GM12878 (cell line): ENCODE data around the gene RGS5. TPM values are rescaled to one million over a fixed set of nuclear protein-coding genes. Genes with fewer than 3 reads are reported as not detected.

Experiments
- ATAC-seq: fragments of 200-7000 bp; cut with Tn5 transposase; 3 replicates; pipeline ENCODE4 v1.9.1; 2020; ENCODE audit warnings: mild to moderate bottlenecking, moderate library complexity
- BruUV-seq: library from RNA; stranded (reverse); fragments of 400-500 nt; replicated peaks from 2 replicates; lab custom pipeline; 2021; lab: Mats Ljungman, UMichigan
- CTCF ChIA-PET: fragments of 300-600 bp; sonication (Branson Sonifier 250); formaldehyde crosslinking; extraction: SDS; loops from one replicate; lab custom pipeline; 2021; ENCODE audit warnings: inconsistent platforms; lab: Yijun Ruan, JAX
- POLR2A ChIA-PET: fragments of 350-600 bp; formaldehyde crosslinking; extraction: SDS; loops from one replicate; lab custom pipeline; 2021; ENCODE audit warnings: inconsistent platforms; lab: Charles Lee
- RAD21 ChIA-PET: fragments of 300-600 bp; sonication (Branson Sonifier 250); formaldehyde crosslinking; loops from one replicate; lab custom pipeline; 2023; ENCODE audit warnings: antibody characterized with exemption; ENCODE audit not compliant: unreplicated experiment; lab: Charles Lee
- SMC1A ChIA-PET: fragments of 300-600 bp; sonication (Branson Sonifier 250); formaldehyde crosslinking; loops from one replicate; lab custom pipeline; 2023; ENCODE audit not compliant: unreplicated experiment, uncharacterized antibody; lab: Charles Lee
- DNase-seq: peaks from one replicate; pipeline ENCODE4 v3.0.0-alpha.2; 2011; ENCODE audit warnings: low read depth, low spot score
- FAIRE-seq: peaks from 3 replicates; lab custom pipeline; 2011; peaks lifted over from hg19 to GRCh38; lab: Jason Lieb, UNC
- H2AFZ ChIP-seq: 2 replicates; pipeline ENCODE4 v1.6.0; 2011; ENCODE audit warnings: low read depth, low read length, control low read depth; ENCODE audit not compliant: control insufficient read depth
- H3K27ac ChIP-seq: 2 replicates; pipeline ENCODE4 v1.5.1; 2011; ENCODE audit warnings: control low read depth; ENCODE audit not compliant: control insufficient read depth, insufficient read depth
- H3K27me3 ChIP-seq, 2 experiments: replicated peaks in 1 of 2; 2 replicates each; pipeline versions ENCODE4 v1.6.0 to v1.6.1; 2011; ENCODE audit warnings: low read length in 1 of 2; ENCODE audit not compliant: control insufficient read depth in 2 of 2, insufficient read depth in 2 of 2
- H3K36me3 ChIP-seq, 2 experiments: 2 replicates each; pipeline ENCODE4 v1.5.1; 2011; ENCODE audit warnings: low read length in 1 of 2; ENCODE audit not compliant: control insufficient read depth in 2 of 2, insufficient read depth in 2 of 2
- H3K4me1 ChIP-seq: 2 replicates; pipeline ENCODE4 v1.6.1; 2011; ENCODE audit warnings: mild to moderate bottlenecking, low read length, moderate library complexity, mixed read lengths; ENCODE audit not compliant: control insufficient read depth, insufficient read depth
- H3K4me2 ChIP-seq: 2 replicates; pipeline ENCODE4 v1.6.0; 2011; ENCODE audit warnings: control low read depth; ENCODE audit not compliant: control insufficient read depth, insufficient read depth
- H3K4me3 ChIP-seq: fragments of 200-600 bp; sonication (generic); 2 replicates; pipeline ENCODE4 v1.5.1; 2016
- H3K79me2 ChIP-seq: 2 replicates; pipeline ENCODE4 v1.6.0; 2011; ENCODE audit warnings: low read length; ENCODE audit not compliant: control insufficient read depth, insufficient read depth
- H3K9ac ChIP-seq: 2 replicates; pipeline ENCODE4 v1.8.0; 2011; ENCODE audit warnings: low read length, control low read depth, mixed read lengths; ENCODE audit not compliant: control insufficient read depth, insufficient read depth
- H3K9me3 ChIP-seq: replicated peaks from 3 replicates; pipeline ENCODE4 v1.5.1; 2011; ENCODE audit warnings: mild to moderate bottlenecking, low read length; ENCODE audit not compliant: control insufficient read depth, insufficient read depth
- H4K20me1 ChIP-seq: 2 replicates; pipeline ENCODE4 v1.6.0; 2011; ENCODE audit not compliant: control insufficient read depth, insufficient read depth
- BCL11A ChIP-seq: IDR thresholded peaks from 2 replicates; pipeline ENCODE4 v1.6.1; 2011; ENCODE audit warnings: low read depth, low read length
- CBFB ChIP-seq: IDR thresholded peaks from 2 replicates; pipeline ENCODE4 v1.6.1; 2016; ENCODE audit warnings: antibody characterized with exemption, low read depth
- IKZF1 ChIP-seq: fragments of 450-650 bp; conservative IDR thresholded peaks from 2 replicates; pipeline ENCODE4 v1.6.1; 2017; ENCODE audit warnings: antibody characterized with exemption, mild to moderate bottlenecking
- IRF4 ChIP-seq: IDR thresholded peaks from 2 replicates; pipeline ENCODE4 v1.6.1; 2011; ENCODE audit warnings: low read depth, low read length
- MEF2B ChIP-seq: fragments of 450-650 bp; IDR thresholded peaks from 2 replicates; pipeline ENCODE4 v1.6.1; 2018; ENCODE audit warnings: mild to moderate bottlenecking, moderate library complexity; ENCODE audit not compliant: partially characterized antibody, poor library complexity, severe bottlenecking
- NR2C1 ChIP-seq: fragments of 450-650 bp; IDR thresholded peaks from 2 replicates; pipeline ENCODE4 v1.6.1; 2017; ENCODE audit warnings: antibody characterized with exemption, mild to moderate bottlenecking, moderate library complexity
- RCOR1 ChIP-seq: conservative IDR thresholded peaks from 2 replicates; pipeline ENCODE4 v1.6.1; 2012; ENCODE audit warnings: low read depth, low read length, improper control_type of control experiment
- RELA ChIP-seq: fragments of 450-650 bp; IDR thresholded peaks from 2 replicates; pipeline ENCODE4 v1.8.0; 2014; ENCODE audit warnings: borderline replicate concordance; ENCODE audit not compliant: partially characterized antibody
- STAT1 ChIP-seq: fragments of 450-650 bp; conservative IDR thresholded peaks from 2 replicates; pipeline ENCODE4 v1.6.1; 2014; ENCODE audit warnings: antibody characterized with exemption, mild to moderate bottlenecking
- YY1 ChIP-seq: IDR thresholded peaks from 2 replicates; pipeline ENCODE4 v1.6.1; 2011; ENCODE audit warnings: low read depth, mild to moderate bottlenecking, low read length
- ZNF24 ChIP-seq: fragments of 450-650 bp; IDR thresholded peaks from 2 replicates; pipeline ENCODE4 v1.6.1; 2017; ENCODE audit warnings: antibody characterized with exemption, mild to moderate bottlenecking
- WGBS: methylation state at CpG from one replicate; pipeline ENCODE4 v1.1.6; 2016; ENCODE audit warnings: low lambda C conversion rate; ENCODE audit not compliant: insufficient replicate concordance, insufficient coverage; ENCODE audit errors: missing lambda C conversion rate; 5-methylcytosine and 5-hydroxymethylcytosine counted together
- in situ Hi-C: fragments of 300-500 bp; cut with MboI; formaldehyde crosslinking; loops from 9 replicates; pipeline ENCODE4 v1.14.3; 2018; ENCODE audit warnings: mixed read lengths
- intact Hi-C: fragments of 100-400 bp; cut with micrococcal nuclease; formaldehyde crosslinking; loops from one replicate; pipeline ENCODE4 v1.14.2; 2022; ENCODE audit not compliant: unreplicated experiment
- polyA plus RNA-seq, 11 experiments: library from polyadenylated mRNA; depleted of rRNA in 4 of 11; unstranded in 6 of 11; stranded (reverse) in 5 of 11; fragments of >200 nt; fragmentation: Nextera tagmentation in 4 of 11; fragmentation: Illumina TruSeq in 1 of 11; extraction: Ambion mirVana in 4 of 11; extraction: Trizol in 1 of 11; gene quantifications; 1 replicate in 1 of 11; 2 replicates in 10 of 11; pipeline versions ENCODE4 v1.2.1 to v1.2.3, GENCODE V29; 2011 to 2016; ENCODE audit warnings: inconsistent platforms in 2 of 11, missing spikeins in 2 of 11, low read depth in 1 of 11
- total RNA-seq, 4 experiments: library from RNA; depleted of rRNA in 3 of 4; stranded (reverse); fragments of >200 nt in 3 of 4; fragmentation: Illumina TruSeq in 1 of 4; extraction: Trizol in 1 of 4; gene quantifications; 2 replicates each; pipeline versions ENCODE4 v1.2.1 to v1.2.3, GENCODE V29; 2013 to 2021
- TF ChIP-seq, protein P1 (sequence below): fragments of 450-650 bp; IDR thresholded peaks from 2 replicates; pipeline ENCODE4 v1.6.1; 2017; ENCODE audit warnings: mild to moderate bottlenecking, moderate library complexity
- TF ChIP-seq, protein P2 (sequence below): IDR thresholded peaks from 2 replicates; pipeline ENCODE4 v1.6.1; 2011; ENCODE audit warnings: mild to moderate bottlenecking, low read depth, low read length, moderate library complexity; ENCODE audit not compliant: insufficient replicate concordance
- TF ChIP-seq, protein P3 (sequence below): fragments of 450-650 bp; IDR thresholded peaks from 2 replicates; pipeline ENCODE4 v1.6.1; 2016; ENCODE audit warnings: mild to moderate bottlenecking
- TF ChIP-seq, protein P4 (sequence below): IDR thresholded peaks from 2 replicates; pipeline ENCODE4 v1.6.1; 2012; ENCODE audit warnings: low read depth, low read length, improper control_type of control experiment
- TF ChIP-seq, protein P5 (sequence below): fragments of 450-650 bp; IDR thresholded peaks from 2 replicates; pipeline ENCODE4 v1.6.1; 2017; ENCODE audit warnings: borderline replicate concordance

The RGS5 gene
- total and polyA plus RNA-seq, 10 of the 15 experiments (the other 5 are each of a cell fraction or from before 2014, with no cell fraction given) = 0.63 to 7.4 (median 2.8) TPM

DNA sequence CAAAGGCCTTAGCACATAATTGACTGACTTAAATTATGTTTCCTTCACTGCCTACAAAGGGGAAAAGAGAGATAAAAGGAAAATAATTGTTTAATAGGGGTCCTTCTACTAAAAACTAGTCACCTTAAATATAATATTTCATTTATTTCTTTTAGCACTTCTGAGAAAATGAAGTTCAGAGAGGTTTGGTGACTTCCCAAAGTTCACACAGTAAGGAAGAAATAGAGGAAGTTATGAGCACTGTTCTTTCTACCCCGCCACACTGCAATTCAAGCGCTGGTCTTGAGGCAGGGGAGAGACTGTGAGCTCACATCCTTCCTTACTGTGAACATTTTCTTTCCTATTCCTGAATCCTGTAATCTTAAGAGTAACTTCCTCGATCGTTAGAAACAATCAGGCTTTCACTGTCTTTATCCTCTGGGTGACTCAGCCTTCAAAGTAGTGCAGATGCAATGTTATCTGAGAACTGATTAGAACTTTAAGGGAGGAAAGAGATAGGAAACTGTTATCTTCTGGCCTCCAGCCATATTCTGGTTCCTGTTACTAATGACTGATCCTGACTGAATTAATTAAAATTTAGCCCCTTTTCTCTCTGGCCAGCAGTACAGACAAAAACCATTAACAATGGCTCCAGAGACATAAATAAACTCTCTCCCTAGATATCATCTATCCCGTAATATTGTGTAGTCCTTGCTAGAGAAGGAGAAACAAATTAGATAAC, 6.8 kb downstream of the RGS5 start:
- no peaks in the 10 kb centered on the region for H3K4me1 ChIP-seq
- no peaks in the 10 kb centered on the region for H3K79me2 ChIP-seq
- POLR2A ChIA-PET = no interaction called here
- RAD21 ChIA-PET = no interaction called here
- SMC1A ChIA-PET = no interaction called here
- DNase-seq (no peak), ATAC-seq (no peak), FAIRE-seq (no peak)
- H3K27me3 ChIP-seq = no peaks in the 10 kb centered on the region
- no peak overlapping the region for H3K4me3 ChIP-seq
- intact Hi-C loops = no loop called here
- in situ Hi-C loops = no loop called here
- no peaks in the 10 kb centered on the region for H3K36me3 ChIP-seq
- CTCF ChIA-PET = interaction anchor here (1.2 kb wide), 1 partner anchor 120 kb away, joined by 3 read pairs; no protein-coding TSS in a partner anchor
- no TSS peak for BruUV-seq
- no peak overlapping the region for H3K9ac ChIP-seq
- H3K4me2 ChIP-seq = no peak overlapping the region
- WGBS = 47% methylated on average over 5 of the region's 5 CpGs
- H4K20me1 ChIP-seq = no peaks in the 10 kb centered on the region
- no peaks in the 10 kb centered on the region for H3K9me3 ChIP-seq
- no peak overlapping the region for H2AFZ ChIP-seq
- no peak overlapping the region for H3K27ac ChIP-seq
- no peak for TF ChIP-seq STAT1
- no peak for TF ChIP-seq BCL11A
- TF ChIP-seq, protein P1, sequence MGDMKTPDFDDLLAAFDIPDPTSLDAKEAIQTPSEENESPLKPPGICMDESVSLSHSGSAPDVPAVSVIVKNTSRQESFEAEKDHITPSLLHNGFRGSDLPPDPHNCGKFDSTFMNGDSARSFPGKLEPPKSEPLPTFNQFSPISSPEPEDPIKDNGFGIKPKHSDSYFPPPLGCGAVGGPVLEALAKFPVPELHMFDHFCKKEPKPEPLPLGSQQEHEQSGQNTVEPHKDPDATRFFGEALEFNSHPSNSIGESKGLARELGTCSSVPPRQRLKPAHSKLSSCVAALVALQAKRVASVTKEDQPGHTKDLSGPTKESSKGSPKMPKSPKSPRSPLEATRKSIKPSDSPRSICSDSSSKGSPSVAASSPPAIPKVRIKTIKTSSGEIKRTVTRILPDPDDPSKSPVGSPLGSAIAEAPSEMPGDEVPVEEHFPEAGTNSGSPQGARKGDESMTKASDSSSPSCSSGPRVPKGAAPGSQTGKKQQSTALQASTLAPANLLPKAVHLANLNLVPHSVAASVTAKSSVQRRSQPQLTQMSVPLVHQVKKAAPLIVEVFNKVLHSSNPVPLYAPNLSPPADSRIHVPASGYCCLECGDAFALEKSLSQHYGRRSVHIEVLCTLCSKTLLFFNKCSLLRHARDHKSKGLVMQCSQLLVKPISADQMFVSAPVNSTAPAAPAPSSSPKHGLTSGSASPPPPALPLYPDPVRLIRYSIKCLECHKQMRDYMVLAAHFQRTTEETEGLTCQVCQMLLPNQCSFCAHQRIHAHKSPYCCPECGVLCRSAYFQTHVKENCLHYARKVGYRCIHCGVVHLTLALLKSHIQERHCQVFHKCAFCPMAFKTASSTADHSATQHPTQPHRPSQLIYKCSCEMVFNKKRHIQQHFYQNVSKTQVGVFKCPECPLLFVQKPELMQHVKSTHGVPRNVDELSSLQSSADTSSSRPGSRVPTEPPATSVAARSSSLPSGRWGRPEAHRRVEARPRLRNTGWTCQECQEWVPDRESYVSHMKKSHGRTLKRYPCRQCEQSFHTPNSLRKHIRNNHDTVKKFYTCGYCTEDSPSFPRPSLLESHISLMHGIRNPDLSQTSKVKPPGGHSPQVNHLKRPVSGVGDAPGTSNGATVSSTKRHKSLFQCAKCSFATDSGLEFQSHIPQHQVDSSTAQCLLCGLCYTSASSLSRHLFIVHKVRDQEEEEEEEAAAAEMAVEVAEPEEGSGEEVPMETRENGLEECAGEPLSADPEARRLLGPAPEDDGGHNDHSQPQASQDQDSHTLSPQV = no peak
- TF ChIP-seq ZNF24 = no peak
- no peak for TF ChIP-seq CBFB
- TF ChIP-seq, protein P2, sequence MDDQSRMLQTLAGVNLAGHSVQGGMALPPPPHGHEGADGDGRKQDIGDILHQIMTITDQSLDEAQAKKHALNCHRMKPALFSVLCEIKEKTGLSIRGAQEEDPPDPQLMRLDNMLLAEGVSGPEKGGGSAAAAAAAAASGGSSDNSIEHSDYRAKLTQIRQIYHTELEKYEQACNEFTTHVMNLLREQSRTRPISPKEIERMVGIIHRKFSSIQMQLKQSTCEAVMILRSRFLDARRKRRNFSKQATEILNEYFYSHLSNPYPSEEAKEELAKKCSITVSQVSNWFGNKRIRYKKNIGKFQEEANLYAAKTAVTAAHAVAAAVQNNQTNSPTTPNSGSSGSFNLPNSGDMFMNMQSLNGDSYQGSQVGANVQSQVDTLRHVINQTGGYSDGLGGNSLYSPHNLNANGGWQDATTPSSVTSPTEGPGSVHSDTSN = no peak
- no peak for TF ChIP-seq IRF4
- no peak for TF ChIP-seq YY1
- TF ChIP-seq, protein P3, sequence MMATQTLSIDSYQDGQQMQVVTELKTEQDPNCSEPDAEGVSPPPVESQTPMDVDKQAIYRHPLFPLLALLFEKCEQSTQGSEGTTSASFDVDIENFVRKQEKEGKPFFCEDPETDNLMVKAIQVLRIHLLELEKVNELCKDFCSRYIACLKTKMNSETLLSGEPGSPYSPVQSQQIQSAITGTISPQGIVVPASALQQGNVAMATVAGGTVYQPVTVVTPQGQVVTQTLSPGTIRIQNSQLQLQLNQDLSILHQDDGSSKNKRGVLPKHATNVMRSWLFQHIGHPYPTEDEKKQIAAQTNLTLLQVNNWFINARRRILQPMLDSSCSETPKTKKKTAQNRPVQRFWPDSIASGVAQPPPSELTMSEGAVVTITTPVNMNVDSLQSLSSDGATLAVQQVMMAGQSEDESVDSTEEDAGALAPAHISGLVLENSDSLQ = no peak
- no peak for TF ChIP-seq NR2C1
- TF ChIP-seq, protein P4, sequence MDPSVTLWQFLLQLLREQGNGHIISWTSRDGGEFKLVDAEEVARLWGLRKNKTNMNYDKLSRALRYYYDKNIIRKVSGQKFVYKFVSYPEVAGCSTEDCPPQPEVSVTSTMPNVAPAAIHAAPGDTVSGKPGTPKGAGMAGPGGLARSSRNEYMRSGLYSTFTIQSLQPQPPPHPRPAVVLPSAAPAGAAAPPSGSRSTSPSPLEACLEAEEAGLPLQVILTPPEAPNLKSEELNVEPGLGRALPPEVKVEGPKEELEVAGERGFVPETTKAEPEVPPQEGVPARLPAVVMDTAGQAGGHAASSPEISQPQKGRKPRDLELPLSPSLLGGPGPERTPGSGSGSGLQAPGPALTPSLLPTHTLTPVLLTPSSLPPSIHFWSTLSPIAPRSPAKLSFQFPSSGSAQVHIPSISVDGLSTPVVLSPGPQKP = no peak
- TF ChIP-seq, protein P5, sequence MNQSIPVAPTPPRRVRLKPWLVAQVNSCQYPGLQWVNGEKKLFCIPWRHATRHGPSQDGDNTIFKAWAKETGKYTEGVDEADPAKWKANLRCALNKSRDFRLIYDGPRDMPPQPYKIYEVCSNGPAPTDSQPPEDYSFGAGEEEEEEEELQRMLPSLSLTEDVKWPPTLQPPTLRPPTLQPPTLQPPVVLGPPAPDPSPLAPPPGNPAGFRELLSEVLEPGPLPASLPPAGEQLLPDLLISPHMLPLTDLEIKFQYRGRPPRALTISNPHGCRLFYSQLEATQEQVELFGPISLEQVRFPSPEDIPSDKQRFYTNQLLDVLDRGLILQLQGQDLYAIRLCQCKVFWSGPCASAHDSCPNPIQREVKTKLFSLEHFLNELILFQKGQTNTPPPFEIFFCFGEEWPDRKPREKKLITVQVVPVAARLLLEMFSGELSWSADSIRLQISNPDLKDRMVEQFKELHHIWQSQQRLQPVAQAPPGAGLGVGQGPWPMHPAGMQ = no peak
- TF ChIP-seq MEF2B = no peak
- no peak for TF ChIP-seq RELA
- no peak for TF ChIP-seq IKZF1
- no peak for TF ChIP-seq RCOR1
